Hematopoietic multipotent progenitor cell treated with erythropoietin and hydrocortisone succinate and interleukin-3 and kit ligand, for 4 days (in vitro differentiated cells): ENCODE results near the gene DAGLA.
"Not testable (repeated sequence)": the region's sequence is repeated elsewhere in the genome, so short reads cannot be mapped to it uniquely, and the experiment has no call there.

Experiments
- DNase-seq: peaks from one replicate; pipeline ENCODE4 v3.0.0-alpha.2; 2015

Gene DAGLA, protein sequence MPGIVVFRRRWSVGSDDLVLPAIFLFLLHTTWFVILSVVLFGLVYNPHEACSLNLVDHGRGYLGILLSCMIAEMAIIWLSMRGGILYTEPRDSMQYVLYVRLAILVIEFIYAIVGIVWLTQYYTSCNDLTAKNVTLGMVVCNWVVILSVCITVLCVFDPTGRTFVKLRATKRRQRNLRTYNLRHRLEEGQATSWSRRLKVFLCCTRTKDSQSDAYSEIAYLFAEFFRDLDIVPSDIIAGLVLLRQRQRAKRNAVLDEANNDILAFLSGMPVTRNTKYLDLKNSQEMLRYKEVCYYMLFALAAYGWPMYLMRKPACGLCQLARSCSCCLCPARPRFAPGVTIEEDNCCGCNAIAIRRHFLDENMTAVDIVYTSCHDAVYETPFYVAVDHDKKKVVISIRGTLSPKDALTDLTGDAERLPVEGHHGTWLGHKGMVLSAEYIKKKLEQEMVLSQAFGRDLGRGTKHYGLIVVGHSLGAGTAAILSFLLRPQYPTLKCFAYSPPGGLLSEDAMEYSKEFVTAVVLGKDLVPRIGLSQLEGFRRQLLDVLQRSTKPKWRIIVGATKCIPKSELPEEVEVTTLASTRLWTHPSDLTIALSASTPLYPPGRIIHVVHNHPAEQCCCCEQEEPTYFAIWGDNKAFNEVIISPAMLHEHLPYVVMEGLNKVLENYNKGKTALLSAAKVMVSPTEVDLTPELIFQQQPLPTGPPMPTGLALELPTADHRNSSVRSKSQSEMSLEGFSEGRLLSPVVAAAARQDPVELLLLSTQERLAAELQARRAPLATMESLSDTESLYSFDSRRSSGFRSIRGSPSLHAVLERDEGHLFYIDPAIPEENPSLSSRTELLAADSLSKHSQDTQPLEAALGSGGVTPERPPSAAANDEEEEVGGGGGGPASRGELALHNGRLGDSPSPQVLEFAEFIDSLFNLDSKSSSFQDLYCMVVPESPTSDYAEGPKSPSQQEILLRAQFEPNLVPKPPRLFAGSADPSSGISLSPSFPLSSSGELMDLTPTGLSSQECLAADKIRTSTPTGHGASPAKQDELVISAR

DNA sequence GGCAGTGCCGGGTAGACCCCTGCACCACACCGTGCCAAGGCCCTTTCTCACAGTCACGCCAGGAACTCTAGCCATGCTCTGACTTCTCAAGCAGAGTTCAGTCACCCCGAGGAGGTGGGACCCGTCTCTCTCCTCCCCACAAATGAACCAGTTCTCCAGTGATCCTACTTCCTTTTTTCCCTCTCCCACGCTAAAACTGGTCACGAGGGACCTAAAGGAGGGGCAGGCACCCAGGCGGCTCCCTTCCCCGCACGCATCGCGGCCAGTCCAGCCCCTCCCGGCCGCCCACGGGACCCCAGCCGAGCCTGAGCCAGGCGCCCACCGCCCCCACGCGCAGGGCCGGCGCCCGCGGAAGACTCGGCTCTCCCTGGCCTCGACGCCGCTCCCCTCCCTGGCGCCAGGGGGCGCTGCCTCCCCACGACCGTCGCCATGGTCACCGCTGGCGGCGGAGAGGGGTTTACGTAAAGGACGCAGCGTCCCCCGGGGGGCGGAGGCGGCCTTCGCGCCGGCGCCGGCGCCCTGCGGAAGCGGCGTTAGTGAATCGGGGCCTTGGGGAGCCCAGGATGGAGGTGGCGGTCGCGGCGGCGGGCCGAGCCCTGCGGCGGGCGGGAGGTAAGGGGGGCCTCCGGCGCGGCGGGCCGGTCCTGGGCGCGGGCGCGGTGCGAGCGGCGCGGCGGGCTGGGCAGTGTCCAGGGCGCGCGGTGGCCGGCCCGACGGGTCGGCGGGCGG lies at the start of gene DAGLA:
DAGLA (plus strand) TSS at position 499 of the 729 bp plus-strand sequence. CDS start 39,765 bp downstream, outside the sequence.
- peak; percentile 72 for DNase-seq

DNA sequence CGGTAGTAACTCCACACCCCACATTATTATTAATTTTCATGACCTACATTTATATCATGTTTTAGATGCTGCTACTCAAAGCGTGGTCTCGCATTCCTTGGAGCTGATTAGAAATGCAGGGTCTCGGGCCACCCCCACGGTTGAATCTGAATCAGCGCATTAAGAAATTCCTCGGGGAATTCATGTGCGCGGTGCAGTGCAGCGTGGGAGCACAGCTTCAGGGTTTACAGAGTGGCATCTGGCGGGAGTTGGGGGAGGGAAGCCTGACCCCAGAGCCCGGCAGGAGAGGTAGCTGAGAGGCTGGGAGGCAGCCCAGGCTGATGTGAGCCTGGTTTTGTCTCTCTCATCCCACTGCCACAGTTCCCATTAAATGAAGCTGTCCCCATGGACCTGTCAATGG lies 48.1 kb upstream of the DAGLA start:
- no peak for DNase-seq

DNA sequence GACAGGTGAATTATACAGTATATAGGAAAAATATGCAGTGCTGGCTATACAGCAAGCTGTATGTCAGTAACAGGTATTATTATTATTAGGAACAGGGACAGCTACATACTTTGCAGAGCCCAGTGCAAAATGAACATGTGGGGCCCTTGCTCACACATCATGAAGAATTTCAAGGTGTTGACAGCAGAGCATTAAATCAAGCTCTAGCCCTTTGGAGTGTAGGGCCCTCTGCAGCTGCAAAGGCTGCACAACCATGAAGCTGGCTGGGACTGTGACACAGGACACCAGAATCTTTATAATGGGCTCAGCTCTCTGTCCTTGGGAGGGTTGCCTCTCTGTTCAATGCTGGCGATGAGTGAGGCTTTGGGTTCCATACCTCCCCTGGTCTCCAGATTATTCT lies 44.9 kb upstream of the DAGLA start:
- DNase-seq: no peak

DNA sequence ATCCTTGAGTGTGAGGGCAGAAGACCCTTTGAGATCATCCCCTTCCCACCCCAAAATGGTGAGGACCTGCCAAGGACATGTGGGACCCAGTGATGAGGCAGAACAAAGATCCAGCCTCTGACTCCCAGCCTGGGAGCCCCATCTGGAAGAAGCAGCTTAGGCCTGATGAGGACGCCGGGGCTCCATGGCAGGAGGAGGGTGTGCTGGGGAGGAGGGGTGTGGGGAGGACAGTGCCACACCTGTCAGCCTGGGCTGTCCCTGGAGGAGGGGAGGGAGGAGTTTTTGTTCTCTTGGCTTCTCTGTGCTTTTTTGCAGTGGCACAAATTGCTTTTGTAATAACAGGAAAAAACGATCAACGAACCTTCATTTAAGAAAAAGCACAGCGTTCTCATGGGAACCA lies 44.4 kb upstream of the DAGLA start:
- DNase-seq: no peak

DNA sequence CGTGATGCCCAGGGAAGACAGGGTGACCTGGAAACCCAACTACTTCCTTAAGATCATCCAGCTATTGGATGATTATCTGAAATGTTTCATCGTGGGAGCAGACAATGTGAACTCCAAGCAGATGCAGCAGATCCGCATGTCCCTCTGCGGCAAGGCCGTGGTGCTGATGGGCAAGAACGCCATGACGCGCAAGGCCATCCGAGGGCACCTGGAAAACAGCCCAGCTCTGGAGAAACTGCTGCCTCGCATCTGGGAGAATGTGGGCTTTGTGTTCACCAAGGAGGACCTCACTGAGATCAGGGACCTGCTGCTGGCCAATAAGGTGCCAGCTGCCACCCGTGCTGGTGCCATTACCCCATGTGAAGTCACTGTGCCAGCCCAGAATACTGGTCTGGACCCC lies 43.5 kb upstream of the DAGLA start:
- DNase-seq: no peak

DNA sequence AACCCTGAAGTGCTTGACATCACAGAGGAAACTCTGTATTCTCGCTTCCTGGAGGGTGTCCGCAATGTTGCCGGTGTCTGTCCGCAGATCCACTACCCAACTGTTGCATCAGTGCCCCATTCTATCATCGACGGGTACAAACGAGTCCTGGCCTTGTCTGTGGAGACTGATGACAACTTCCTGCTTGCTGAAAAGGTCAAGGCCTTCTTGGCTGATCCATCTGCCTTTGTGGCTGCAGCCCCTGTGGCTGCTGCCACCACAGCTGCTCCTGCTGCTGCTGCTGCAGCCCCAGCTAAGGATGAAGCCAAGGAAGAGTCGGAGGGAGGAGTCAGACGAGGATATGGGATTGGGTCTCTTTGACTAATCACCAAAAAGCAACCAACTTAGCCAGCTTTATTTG lies 42.9 kb upstream of the DAGLA start:
- no peak for DNase-seq

DNA sequence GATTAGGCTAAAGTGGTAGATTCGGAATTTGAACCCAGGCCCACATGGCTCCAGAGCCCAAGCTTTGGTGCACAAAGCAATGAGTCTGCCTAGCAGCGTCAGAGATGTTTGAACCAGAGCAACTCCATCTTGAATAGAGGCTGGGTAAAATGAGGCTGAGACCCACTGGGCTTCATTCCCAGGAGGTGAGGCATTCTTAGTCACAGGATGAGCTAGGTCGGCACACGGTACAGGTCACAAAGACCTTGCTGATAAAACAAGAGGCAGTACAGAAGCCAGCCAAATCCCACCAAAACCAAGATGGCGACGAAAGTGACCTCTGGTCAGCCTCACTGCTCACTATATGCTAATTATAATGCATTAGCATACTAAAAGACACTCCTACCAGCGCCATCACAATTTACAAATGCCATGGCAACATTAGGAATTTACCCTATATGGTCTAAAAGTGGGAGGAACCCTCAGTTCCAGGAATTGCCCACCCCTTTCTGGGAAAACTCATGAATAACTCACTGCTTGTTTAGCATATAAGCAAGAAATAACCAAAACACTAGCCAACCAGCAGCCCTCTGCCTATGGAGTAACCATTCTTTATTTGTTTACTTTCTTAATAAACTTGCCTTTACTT lies 40.3 kb upstream of the DAGLA start:
- DNase-seq: peak; percentile 23

DNA sequence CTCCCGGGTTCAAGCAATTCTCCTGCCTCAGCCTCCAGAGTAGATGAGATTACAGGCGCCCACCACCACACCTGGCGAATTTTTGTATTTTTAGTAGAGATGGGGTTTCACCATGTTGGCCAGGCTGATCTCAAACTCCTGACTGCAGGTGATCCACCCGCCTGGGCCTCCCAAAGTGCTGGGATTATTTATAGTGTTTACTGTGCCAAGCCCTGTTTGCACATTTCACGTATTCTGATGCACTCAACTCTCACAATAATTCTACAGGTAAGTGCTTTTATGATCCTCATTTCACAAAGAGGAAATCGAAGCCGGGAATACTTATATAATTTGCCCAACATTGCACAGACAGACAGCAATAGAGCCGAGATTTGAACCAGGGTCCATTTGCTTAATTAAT lies 38.0 kb upstream of the DAGLA start:
- DNase-seq: no peak

DNA sequence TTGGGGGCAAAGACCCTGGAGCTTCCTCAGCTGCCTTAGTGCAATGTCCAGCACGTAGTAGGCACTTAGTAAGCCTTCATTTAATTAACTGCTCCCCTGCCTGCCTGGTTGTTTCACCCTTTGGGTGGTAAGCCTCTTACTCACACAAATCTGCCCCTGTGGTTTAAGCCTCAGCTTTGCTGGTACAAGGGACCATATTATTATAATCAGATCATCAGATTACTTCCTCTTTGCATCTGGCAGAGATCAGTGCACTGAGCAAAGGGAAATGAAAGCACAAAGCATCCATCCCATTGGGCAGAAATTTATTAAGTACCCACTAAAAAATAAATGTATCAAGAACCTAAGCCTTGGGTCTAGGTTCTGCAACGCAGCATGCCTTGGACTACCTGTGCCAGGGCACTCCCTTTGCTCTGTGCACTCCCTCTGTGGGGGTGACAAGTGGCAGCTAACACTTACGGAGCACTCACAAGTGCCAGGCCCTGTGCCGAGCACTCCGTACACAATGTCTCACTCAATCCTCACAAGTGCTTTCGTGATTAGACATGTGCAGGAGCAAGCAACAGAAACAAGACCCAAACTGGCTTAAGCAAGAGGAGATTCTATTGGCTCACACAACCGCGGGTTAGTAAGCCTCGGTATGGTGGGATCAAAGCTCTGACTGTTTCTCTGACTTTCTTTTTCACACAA lies 34.9 kb upstream of the DAGLA start:
- peak; percentile 54 for DNase-seq

DNA sequence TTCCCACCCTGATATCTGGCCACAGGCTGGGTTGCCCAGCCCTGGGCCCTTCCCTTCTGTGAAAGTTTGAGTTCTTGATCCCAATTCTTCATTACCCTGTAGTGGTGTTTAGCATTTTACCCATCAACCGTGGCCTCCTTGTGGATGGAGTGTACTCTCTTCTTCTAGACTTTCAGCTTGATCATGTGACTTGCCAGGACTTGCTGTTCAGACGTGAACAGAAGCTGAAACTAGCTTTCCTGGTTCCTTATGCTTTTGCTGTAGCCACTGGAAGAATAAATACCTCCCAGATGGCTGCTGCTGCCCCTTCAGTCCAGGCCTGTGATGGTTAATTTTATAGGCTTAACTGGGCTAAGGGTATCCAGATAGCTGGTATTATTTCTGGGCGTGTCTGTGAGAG lies 32.7 kb upstream of the DAGLA start:
- no peak for DNase-seq

DNA sequence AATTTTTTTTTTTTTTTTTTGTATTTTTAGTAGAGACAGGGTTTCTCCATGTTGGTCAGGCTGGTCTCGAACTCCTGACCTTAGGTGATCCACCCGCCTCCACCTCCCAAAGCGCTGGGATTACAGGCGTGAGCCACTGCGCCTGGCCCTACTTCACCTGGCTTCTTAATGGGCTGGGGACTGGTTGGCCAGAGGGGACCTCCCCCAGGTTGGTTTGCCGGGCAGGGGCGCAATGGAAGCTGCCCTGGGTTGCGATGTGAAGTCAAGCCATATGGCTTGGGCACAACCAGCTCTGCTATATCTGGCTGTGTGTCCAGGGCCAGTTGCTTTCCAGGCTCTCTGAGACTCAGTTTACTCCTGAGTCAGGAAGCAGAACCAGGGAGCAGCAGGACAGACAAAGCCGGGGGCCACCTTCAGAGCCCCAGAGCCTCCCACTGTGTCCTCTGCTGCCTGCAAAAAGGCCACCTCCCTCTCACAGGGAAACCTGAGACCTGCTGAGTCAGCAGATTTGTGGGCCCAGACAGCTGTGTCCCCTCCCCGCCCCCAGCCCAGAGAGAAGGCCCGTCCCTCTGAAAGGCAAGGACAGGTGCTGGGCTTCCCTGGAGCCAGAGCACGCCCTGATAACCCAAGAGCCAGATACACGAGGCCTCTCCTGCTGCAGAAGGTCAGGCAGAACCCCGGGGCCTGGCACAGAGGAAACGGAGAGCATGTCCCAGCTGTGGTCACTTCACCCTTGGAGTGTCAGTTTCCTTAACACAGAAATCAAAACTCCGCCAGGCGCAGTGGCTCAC lies 29.2 kb upstream of the DAGLA start:
- no peak for DNase-seq

DNA sequence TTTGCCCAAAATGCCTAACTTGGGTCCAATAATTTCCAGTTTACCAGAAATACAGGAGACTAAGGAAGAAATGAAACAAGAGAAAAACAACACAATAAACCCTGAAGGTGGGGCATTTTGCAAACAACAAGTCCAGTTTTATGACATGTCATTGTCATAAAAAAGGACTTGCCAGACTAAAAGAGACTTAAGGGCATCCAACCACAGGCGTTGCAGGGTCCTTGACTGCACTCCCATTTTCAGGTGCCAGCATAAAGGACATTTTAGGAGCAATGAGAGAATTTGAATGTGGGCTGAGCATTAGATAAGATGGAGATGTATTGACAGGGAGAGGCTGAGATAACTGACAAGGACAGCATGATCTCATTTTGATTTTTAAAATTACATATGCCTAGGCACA lies 28.1 kb upstream of the DAGLA start:
- no peak for DNase-seq

DNA sequence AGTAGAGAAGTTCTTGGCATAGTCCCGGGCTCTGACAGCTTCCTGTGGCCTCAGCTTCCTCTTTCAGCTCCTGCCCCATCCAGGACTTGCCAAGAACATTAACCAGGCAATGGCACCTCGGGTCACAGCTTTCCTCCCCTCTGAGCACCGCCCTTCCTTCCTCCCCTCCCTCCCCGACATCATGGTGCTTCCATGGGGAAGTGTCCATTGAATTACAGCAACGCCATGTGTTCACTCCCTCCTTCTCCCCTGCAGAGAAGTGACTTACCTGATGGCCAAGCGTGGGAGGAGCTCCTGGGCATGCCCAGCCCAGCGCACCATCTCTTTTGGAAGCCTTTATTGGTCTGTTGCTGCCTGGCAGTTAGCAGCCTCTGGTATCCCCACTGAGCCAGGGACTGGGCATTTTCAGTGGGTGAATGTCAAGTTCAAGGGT lies 25.8 kb upstream of the DAGLA start:
- DNase-seq: peak; percentile 68

DNA sequence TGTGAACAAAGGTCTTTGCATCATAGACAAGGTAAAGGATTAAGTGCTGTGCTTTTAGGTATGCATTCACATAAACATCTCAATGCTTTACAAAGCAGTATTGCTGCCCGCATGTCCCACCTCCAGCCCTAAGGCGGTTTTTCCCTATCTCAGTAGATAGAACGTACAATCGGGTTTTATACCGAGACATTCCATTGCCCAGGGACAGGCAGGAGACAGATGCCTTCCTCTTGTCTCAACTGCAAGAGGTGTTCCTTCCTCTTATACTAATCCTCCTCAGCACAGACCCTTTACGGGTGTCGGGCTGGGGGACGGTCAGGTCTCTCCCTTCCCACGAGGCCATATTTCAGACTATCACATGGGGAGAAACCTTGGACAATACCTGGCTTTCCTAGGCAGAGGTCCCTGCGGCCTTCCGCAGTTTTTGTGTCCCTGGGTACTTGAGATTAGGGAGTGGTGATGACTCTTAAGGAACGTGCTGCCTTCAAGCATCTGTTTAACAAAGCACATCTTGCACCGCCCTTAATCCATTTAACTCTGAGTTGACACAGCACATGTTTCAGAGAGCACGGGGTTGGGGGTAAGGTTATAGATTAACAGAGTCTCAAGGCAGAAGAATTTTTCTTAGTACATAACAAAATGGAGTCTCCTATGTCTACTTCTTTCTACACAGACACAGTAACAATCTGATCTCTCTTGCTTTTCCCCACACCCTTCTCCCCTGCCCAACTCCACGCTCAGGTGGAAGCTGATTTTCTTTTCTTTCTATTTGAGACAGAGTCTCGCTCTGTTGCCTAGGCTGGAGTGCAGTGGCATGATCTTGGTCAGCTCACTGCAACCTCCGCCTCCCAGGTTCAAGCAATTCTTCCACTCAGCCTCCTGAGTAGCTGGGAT lies 24.7 kb upstream of the DAGLA start:
- not testable (repeated sequence) for DNase-seq

DNA sequence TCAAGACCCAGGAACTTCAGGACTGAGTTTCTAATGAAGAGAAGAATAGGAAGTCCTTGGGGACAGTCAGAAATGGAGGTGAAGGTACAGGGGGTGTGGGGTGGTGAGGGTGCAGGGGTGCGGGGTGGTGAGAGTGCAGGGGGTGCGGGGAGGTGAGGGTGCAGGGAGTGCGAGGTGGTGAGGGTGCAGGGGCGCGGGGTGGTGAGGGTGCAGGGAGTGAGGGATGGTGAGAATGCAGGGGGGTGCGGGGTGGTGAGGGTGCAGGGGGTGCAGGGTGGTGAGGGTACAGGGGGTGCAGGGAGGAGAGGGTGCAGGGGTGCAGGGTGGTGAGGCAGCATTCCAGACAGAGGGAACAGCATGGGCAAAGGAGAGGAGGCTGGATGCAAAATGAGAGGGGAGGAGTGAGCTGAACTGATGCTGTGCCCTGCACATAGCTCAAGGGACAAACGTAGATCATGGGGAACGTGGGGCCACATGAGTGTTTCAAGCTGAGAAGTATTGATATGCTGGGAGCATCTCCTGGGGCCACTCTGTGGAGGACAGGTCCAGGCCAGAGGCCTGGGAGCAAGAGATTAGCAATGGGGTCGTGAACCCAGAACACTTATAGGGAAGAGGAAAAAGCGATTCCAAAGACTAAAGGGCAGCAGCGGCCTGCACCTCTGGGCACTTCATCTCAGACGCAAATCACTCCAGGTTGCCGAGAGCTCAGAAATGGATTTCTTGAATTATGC lies 23.7 kb upstream of the DAGLA start:
- DNase-seq: no peak

DNA sequence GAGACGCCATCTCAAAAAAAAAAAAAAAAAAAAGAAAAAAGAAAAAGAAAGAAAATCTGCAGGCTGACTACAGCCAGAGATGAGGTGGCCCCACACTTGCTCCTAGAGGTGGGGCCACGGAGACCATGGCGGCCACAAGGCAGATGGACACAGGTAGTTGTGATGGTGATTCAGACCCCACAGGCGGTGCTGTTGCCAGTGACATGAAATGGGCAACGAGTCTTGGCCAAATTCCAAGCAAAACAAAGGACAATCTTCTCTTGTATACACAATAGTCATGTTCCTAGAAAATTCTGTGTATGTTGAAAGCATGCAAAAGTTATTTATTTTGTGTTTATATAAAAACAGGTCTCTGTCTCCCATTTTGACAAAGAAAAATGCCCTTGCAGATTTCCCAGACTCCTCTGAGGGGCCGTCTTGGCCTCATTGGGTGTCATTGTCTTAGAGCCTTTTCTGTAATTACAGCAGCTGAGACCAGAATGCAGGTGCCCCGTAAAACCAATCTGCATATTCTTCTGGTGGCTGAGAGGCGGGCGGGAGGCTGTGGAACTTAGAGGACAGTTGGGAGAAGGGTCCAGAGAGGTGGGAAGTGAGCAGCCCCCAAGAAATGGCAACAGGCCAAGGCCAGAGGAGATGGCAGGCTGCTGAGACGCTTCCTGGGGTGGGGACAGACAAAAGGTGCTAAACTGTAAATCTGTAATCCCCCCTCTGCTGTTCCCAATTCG lies 22.5 kb upstream of the DAGLA start:
- DNase-seq: no peak

DNA sequence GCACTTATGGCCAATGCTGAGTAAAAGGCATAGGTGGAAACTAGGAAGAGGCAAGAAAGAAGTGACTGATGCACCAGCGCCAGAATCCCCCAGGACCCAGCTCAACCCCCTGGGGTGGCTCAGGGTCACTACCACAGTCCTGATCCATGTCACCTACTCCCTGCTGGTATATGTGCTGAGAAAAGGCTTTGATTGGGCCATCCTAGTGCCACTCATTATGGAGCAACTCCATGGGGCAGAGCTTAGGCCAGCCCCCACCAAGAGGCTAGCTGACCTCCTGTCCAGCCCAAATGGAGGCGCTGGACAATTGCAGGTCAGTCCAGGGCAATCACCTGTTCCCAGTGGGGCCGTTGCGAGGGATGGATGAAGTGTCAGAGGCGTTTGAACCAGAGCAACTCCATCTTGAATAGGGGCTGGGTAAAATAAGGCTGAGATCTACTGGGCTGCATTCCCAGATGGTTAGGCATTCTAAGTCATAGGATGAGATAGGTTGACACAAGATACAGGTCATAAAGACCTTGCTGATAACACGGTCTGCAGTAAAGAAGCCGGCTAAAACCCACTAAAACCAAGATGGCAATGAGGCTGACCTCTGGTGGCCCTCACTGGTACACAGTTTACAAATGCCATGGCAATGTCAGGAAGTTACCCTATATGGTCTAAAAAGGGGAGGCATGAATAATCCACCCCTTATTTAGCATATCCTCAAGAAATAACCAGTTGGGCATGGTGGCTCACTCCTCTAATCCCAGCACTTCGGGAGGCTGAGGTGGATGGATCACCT lies 20.6 kb upstream of the DAGLA start:
- DNase-seq: no peak

DNA sequence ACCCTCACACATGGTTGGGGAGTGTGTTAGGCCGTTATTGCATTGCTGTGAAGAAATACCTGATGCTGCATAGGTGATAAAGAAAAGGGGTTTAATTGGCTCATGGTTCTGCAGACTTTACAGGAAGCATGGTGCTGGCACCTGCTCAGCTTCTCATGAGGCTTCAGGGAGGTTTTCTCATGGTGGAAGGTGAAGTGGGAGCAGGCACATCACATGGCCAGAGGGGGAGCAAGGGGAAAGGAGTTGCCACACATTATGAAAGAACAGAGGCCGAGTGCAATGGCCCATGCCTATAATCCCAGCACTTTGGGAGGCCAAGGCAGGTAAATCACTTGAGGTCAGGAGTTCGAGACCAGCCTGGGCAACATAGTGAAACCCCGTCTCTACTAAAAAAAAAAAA lies 19.2 kb upstream of the DAGLA start:
- DNase-seq: peak; percentile 29
